A673 (cell line): ENCODE results near the gene ATP10A.

Experiments used
- CTCF ChIP-seq: fragments of 300-800, 200-600 bp; sonication (generic); conservative IDR thresholded peaks from 2 replicates; pipeline ENCODE4 v1.5.1; 2017; ENCODE audit warnings: low read depth, mild to moderate bottlenecking, antibody characterized with exemption, low read length, moderate library complexity, mixed read lengths
- EZH2 ChIP-seq: fragments of 200-600 bp; sonication (generic); IDR thresholded peaks from 2 replicates; pipeline ENCODE4 v1.6.1; 2017; ENCODE audit warnings: borderline replicate concordance, low read depth, mild to moderate bottlenecking, mixed read lengths, antibody characterized with exemption, low read length; ENCODE audit not compliant: poor library complexity, severe bottlenecking

DNA sequence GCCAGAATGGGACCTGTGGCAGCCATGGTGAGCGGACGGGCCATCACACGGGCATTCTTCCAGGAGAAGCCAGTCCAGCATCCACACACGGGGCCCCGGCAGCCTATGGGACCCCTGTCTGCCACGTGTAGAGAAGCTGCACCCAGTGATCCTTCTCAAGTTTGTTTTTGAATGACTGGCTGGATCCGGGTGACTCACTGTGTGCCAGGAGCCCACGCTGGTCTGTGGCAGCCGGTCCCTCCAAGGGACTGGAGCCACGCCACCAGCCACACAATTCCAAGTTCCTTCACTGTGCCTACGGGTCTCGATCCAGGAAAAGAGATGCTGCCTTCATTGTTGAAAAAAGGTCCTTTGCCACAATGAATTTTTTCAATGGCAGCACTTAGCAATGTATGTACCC is 58.1 kb downstream of the ATP10A start:
- no peak for TF ChIP-seq CTCF
- TF ChIP-seq EZH2 = no peak
